Testis (tissue), 2 donors: ENCODE results near the gene WIPF2.

Experiments
- POLR2A ChIP-seq: fragments of 450-650 bp; IDR thresholded peaks from one replicate; pipeline ENCODE4 v1.6.1; 2017; ENCODE audit warnings: antibody characterized with exemption, mild to moderate bottlenecking, moderate library complexity
- TF ChIP-seq, protein P1 (sequence below), 3 experiments: fragments of 450-650 bp in 2 of 3; fragments of 200-600 bp in 1 of 3; sonication (generic) in 1 of 3; IDR thresholded peaks; one replicate each; pipeline ENCODE4 v1.5.1; 2016 to 2019; ENCODE audit warnings: antibody characterized with exemption in 3 of 3, mild to moderate bottlenecking in 2 of 3, moderate library complexity in 1 of 3

DNA sequence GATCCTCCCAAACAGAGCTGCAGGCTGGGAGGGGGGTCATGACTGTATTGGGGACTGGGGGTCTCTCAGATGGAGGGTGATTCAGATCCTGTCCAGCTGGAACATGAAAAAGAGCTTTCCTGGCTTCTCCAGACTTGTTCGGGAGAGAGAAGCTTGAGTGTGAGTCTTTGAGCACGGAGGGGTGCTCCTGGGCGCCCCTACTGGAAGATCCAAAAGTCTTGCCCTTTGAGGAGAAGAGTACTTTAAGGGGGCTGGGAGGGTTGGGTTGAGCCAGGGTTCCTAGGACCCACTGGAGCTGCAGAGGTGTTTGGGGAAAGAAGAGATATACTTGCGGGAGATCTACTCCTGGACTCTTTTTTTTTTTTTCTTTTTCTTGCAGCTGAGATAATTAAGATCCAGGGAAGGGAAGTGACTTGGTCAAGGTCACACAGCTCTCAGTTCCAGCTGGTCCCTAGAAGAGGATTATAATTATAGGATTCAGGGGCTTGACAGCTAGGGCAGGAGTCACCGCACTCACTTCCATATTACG is 98.3 kb downstream of the WIPF2 start:
- TF ChIP-seq, protein P1, sequence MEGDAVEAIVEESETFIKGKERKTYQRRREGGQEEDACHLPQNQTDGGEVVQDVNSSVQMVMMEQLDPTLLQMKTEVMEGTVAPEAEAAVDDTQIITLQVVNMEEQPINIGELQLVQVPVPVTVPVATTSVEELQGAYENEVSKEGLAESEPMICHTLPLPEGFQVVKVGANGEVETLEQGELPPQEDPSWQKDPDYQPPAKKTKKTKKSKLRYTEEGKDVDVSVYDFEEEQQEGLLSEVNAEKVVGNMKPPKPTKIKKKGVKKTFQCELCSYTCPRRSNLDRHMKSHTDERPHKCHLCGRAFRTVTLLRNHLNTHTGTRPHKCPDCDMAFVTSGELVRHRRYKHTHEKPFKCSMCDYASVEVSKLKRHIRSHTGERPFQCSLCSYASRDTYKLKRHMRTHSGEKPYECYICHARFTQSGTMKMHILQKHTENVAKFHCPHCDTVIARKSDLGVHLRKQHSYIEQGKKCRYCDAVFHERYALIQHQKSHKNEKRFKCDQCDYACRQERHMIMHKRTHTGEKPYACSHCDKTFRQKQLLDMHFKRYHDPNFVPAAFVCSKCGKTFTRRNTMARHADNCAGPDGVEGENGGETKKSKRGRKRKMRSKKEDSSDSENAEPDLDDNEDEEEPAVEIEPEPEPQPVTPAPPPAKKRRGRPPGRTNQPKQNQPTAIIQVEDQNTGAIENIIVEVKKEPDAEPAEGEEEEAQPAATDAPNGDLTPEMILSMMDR (IDR thresholded peaks at IDR 0.05) = peak; percentile 9 to 39 (median 23)
- no peak for TF ChIP-seq POLR2A
